Uterus (tissue), 2 donors: ENCODE results near the gene FASTK.

ENCODE experiments used
- CTCF ChIP-seq, 4 experiments: fragments of 200-600 bp in 2 of 4; fragments of 450-650 bp in 2 of 4; sonication (generic) in 2 of 4; IDR thresholded peaks; one replicate each; pipeline ENCODE4 v1.5.1; 2016 to 2019; ENCODE audit warnings: antibody characterized with exemption in 4 of 4, mild to moderate bottlenecking in 2 of 4, moderate library complexity in 1 of 4
- POLR2A ChIP-seq, 2 donors: fragments of 450-650 bp; IDR thresholded peaks; one replicate each; pipeline ENCODE4 v1.6.1; 2016; ENCODE audit warnings: antibody characterized with exemption in 2 of 2, mild to moderate bottlenecking in 1 of 2, moderate library complexity in 1 of 2

GRCh38 chr7:151094675-151095074 is 14.1 kb upstream of the FASTK start:
- TF ChIP-seq CTCF (IDR thresholded peaks at IDR 0.05) (no peak), POLR2A (IDR thresholded peaks at IDR 0.05) (no peak)
